SK-N-SH (cell line): ENCODE data around the gene SATB1. TPM values are rescaled to one million over a fixed set of nuclear protein-coding genes. Genes with fewer than 3 reads are reported as not detected.

Source experiments
- CTCF ChIA-PET: fragments of 300-600, 350-600 bp; formaldehyde crosslinking; extraction: SDS; loops from one replicate; lab custom pipeline; 2021; lab: Yijun Ruan, JAX
- POLR2A ChIA-PET: fragments of 350-600 bp; sonication (Branson Sonifier 250); formaldehyde crosslinking; extraction: SDS; loops from one replicate; lab custom pipeline; 2020; ENCODE audit warnings: antibody characterized with exemption, inconsistent platforms; lab: Yijun Ruan, JAX
- DNase-seq: peaks from one replicate; pipeline ENCODE4 v3.0.0; 2012
- H2AFZ ChIP-seq: fragments of 200-600 bp; sonication (generic); 2 replicates; pipeline ENCODE4 v1.8.1; 2016; ENCODE audit warnings: antibody characterized with exemption, mild to moderate bottlenecking, low read depth
- H3F3A ChIP-seq: fragments of 200-600 bp; sonication (generic); replicated peaks from 2 replicates; pipeline ENCODE3; 2016; ENCODE audit warnings: antibody characterized with exemption, mild to moderate bottlenecking; ENCODE audit not compliant: insufficient read depth
- H3K27ac ChIP-seq, 2 experiments: fragments of 200-500 bp in 1 of 2; fragments of 200-600 bp in 1 of 2; sonication (Bioruptor generic) in 1 of 2; sonication (generic), shearing (Covaris generic) in 1 of 2; 2 replicates each; pipeline versions ENCODE4 v1.5.1 to v1.6.1; 2014 to 2016; ENCODE audit warnings: low read depth in 2 of 2, inconsistent platforms in 1 of 2, low read length in 1 of 2, mild to moderate bottlenecking in 1 of 2, mixed read lengths in 1 of 2
- H3K27me3 ChIP-seq: fragments of 200-600 bp; sonication (generic), shearing (Covaris generic); 2 replicates; pipeline ENCODE4 v1.6.1; 2016; ENCODE audit warnings: mixed run types; ENCODE audit not compliant: insufficient read depth
- H3K36me3 ChIP-seq, 2 experiments: fragments of 200-500 bp in 1 of 2; fragments of 200-600 bp in 1 of 2; sonication (Bioruptor generic) in 1 of 2; sonication (generic) in 1 of 2; replicated peaks in 1 of 2; 2 replicates each; pipeline versions ENCODE3 to v1.5.1; 2014 to 2016; ENCODE audit warnings: low read length in 1 of 2, mild to moderate bottlenecking in 1 of 2; ENCODE audit not compliant: insufficient read depth in 2 of 2, control insufficient read depth in 1 of 2
- H3K4me1 ChIP-seq, 2 experiments: fragments of 200-500 bp in 1 of 2; fragments of 200-600 bp in 1 of 2; sonication (Bioruptor generic) in 1 of 2; sonication (generic), shearing (Covaris generic) in 1 of 2; 2 replicates each; pipeline versions ENCODE4 v1.5.1 to v1.6.1; 2014 to 2016; ENCODE audit warnings: low read depth in 1 of 2, low read length in 1 of 2, mixed run types in 1 of 2; ENCODE audit not compliant: insufficient read depth in 2 of 2, control insufficient read depth in 1 of 2
- H3K4me2 ChIP-seq: fragments of 200-600 bp; sonication (generic), shearing (Covaris generic); 2 replicates; pipeline ENCODE4 v1.6.1; 2017; ENCODE audit warnings: mixed run types
- H3K4me3 ChIP-seq, 2 experiments: fragments of 200-500 bp in 1 of 2; fragments of 200-600 bp in 1 of 2; sonication (Bioruptor generic) in 1 of 2; sonication (generic), shearing (Covaris generic) in 1 of 2; 2 replicates each; pipeline versions ENCODE4 v1.5.1 to v1.8.1; 2014 to 2016; ENCODE audit warnings: low read depth in 2 of 2, inconsistent platforms in 1 of 2, low read length in 1 of 2, mild to moderate bottlenecking in 1 of 2, mixed read lengths in 1 of 2, moderate library complexity in 1 of 2
- H3K79me2 ChIP-seq: fragments of 200-600 bp; sonication (generic); 2 replicates; pipeline ENCODE4 v1.8.1; 2017; ENCODE audit warnings: mild to moderate bottlenecking; ENCODE audit not compliant: insufficient read depth
- H3K9ac ChIP-seq: fragments of 200-600 bp; sonication (generic); 2 replicates; pipeline ENCODE4 v1.6.1; 2017; ENCODE audit warnings: mixed run types
- H3K9me2 ChIP-seq: fragments of 200-600 bp; sonication (generic); 2 replicates; pipeline ENCODE4 v1.6.1; 2017; ENCODE audit warnings: mixed run types
- H3K9me3 ChIP-seq: fragments of 200-600 bp; sonication (generic); 2 replicates; pipeline ENCODE4 v1.6.1; 2017; ENCODE audit warnings: mixed run types, mild to moderate bottlenecking, moderate library complexity
- H4K20me1 ChIP-seq: fragments of 200-600 bp; sonication (generic); 2 replicates; pipeline ENCODE4 v1.6.1; 2017; ENCODE audit warnings: mild to moderate bottlenecking, mixed run types; ENCODE audit not compliant: insufficient read depth
- CHD2 ChIP-seq: fragments of 150-350 bp; IDR thresholded peaks from 2 replicates; pipeline ENCODE4 v1.6.1; 2018; ENCODE audit warnings: low read length; ENCODE audit not compliant: partially characterized antibody
- ELF1 ChIP-seq: IDR thresholded peaks from 2 replicates; pipeline ENCODE4 v1.4.0; 2012
- FOSL2 ChIP-seq: IDR thresholded peaks from 2 replicates; pipeline ENCODE4 v1.4.0; 2012; ENCODE audit warnings: low read depth, mild to moderate bottlenecking, moderate library complexity, borderline replicate concordance
- FOXJ3 ChIP-seq: sonication (generic); formaldehyde crosslinking; IDR thresholded peaks from 2 replicates; pipeline ENCODE4 v1.5.1; 2020; ENCODE audit warnings: mild to moderate bottlenecking, missing genetic modification reagents
- GABPA ChIP-seq: IDR thresholded peaks from 2 replicates; pipeline ENCODE4 v1.4.0; 2012; ENCODE audit warnings: low read depth, mild to moderate bottlenecking
- GATA2 ChIP-seq: sonication (generic); formaldehyde crosslinking; IDR thresholded peaks from 2 replicates; pipeline ENCODE4 v1.5.0; 2020; ENCODE audit warnings: mild to moderate bottlenecking, missing genetic modification reagents
- IRF3 ChIP-seq: fragments of 150-350 bp; IDR thresholded peaks from 2 replicates; pipeline ENCODE4 v1.6.1; 2016; ENCODE audit warnings: mild to moderate bottlenecking, low read depth, low read length
- MEF2A ChIP-seq: IDR thresholded peaks from 2 replicates; pipeline ENCODE4 v1.4.0; 2012; ENCODE audit warnings: low read depth, borderline replicate concordance
- MXI1 ChIP-seq: IDR thresholded peaks from 2 replicates; pipeline ENCODE4 v1.6.1; 2012; ENCODE audit warnings: mild to moderate bottlenecking, low read depth, low read length, improper control_type of control experiment
- NFIC ChIP-seq: IDR thresholded peaks from 2 replicates; pipeline ENCODE4 v1.4.0; 2012; ENCODE audit warnings: borderline replicate concordance
- NRF1 ChIP-seq: IDR thresholded peaks from 2 replicates; pipeline ENCODE4 v1.6.1; 2012; ENCODE audit warnings: low read depth, mild to moderate bottlenecking, low read length
- RCOR1 ChIP-seq: fragments of 150-350 bp; IDR thresholded peaks from 2 replicates; pipeline ENCODE4 v1.6.1; 2017; ENCODE audit warnings: antibody characterized with exemption, low read length
- RXRA ChIP-seq: IDR thresholded peaks from 2 replicates; pipeline ENCODE4 v1.4.0; 2012; ENCODE audit warnings: low read depth, mild to moderate bottlenecking, borderline replicate concordance
- SIN3A ChIP-seq: IDR thresholded peaks from 2 replicates; pipeline ENCODE4 v1.6.1; 2012; ENCODE audit warnings: low read depth, mild to moderate bottlenecking, low read length, moderate library complexity, borderline replicate concordance
- SMC3 ChIP-seq: IDR thresholded peaks from 2 replicates; pipeline ENCODE4 v1.6.1; 2012; ENCODE audit warnings: low read depth, low read length, improper control_type of control experiment
- TEAD4 ChIP-seq: IDR thresholded peaks from 2 replicates; pipeline ENCODE4 v1.4.0; 2012; ENCODE audit warnings: mild to moderate bottlenecking, borderline replicate concordance; ENCODE audit not compliant: insufficient read depth
- USF2 ChIP-seq: fragments of 150-350 bp; IDR thresholded peaks from 2 replicates; pipeline ENCODE4 v1.6.1; 2017; ENCODE audit warnings: antibody characterized with exemption, low read length, low read depth, borderline replicate concordance
- WGBS: methylation state at CpG from one replicate; pipeline ENCODE4 v1.1.6; 2017; ENCODE audit warnings: low lambda C conversion rate; 5-methylcytosine and 5-hydroxymethylcytosine counted together
- polyA plus RNA-seq, 3 experiments: library from polyadenylated mRNA; depleted of rRNA; stranded (reverse); fragments of >200 nt; gene quantifications; 2 replicates each; pipeline ENCODE4 v1.2.3, GENCODE V29; 2012
- TF ChIP-seq, protein P1 (sequence below): IDR thresholded peaks from 2 replicates; pipeline ENCODE4 v1.6.1; 2012; ENCODE audit warnings: mild to moderate bottlenecking, low read depth, low read length, moderate library complexity
- TF ChIP-seq, protein P2 (sequence below): IDR thresholded peaks from 2 replicates; pipeline ENCODE4; 2012

SATB1 gene
- polyA plus RNA-seq, 1 of the 3 experiments (the other 2 are of a cell fraction): 8.5 TPM

DNA sequence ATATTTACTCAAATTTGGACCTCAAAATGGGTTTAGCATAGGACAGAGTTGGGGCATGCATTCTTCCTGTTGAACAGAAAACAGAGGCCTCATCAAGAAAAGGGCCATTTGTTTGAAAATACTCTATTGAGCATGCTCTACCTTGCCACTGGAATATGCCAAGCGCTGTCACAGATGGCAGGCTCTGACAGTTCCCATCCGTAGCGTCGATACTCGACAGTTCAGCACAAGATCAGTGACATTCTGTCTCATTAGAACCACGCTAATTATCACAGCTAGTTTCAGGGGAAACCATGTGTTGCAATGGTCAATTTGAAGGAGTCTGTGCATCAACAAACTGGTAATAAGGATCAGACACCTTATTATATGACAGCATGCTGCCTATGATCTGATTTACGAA, 54.5 kb downstream of the SATB1 start:
- Histone ChIP-seq H4K20me1 (no peaks in the 10 kb centered on the region), H3K9me3 (no peaks in the 10 kb centered on the region), H3K79me2 (no peaks in the 10 kb centered on the region), H3F3A (no peaks in the 10 kb centered on the region), H3K36me3 (peaks cover 0 to 4% of the 10 kb centered on the region in 2 experiments), H3K4me2 (no peak overlapping the region), H3K4me1 (peaks cover 0 to 20% of the 10 kb centered on the region in 2 experiments; a peak in 2 of 4 replicates), H3K4me3 (no peak overlapping the region), H2AFZ (no peak overlapping the region), H3K27me3 (no peaks in the 10 kb centered on the region), H3K9ac (no peak overlapping the region), H3K9me2 (no peaks in the 10 kb centered on the region), H3K27ac (peak overlapping the region in 1 of 2 experiments; percentile 87; a peak in 2 of 4 replicates)
- CTCF ChIA-PET: interaction anchor here (1.3 to 1.7 kb wide), 2 partner anchors 10 to 19 kb away, joined by 4 to 6 read pairs; no protein-coding TSS in a partner anchor
- whole genome bisulfite sequencing: 88% methylated on average over 7 of the region's 7 CpGs
- POLR2A ChIA-PET: no interaction called here
- no peak for DNase-seq
- TF ChIP-seq MXI1 (peak; percentile 58; the same call in 1 of the 2 replicates), FOSL2 (no peak), CHD2 (no peak), GATA2 (CRISPR knock-in tag) (peak; percentile 20; the same call in 1 of the 2 replicates)

DNA sequence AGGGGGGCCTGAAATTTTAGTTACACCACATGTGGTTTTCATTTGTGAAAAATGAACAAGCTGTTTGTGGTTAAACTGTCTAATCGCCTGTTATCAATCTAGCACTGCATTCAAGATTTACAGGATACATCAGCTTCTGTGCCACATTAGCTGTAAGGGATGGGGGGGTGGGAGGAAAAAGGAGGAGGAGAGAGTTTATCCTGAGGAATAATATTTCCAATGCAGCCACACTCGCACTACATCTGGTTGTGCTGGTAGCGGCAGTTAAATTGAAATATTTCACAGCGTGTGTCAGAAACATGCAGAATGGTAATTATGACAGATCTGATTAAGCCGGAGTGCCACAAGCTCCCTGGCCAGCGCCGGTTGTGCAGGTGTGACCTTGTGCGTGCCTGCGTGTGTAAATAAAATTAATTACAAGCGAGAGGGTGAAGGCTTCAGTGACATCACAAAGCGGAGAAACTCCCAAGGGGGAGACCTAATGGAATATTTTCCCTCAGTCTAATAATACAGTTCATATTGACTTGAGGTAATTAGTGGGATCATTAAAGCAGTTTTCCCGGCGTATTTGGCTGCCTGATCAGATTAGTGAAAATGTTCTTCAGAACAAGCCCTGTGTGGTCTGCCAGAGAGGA, 55.5 kb downstream of the SATB1 start:
- H3F3A ChIP-seq: no peaks in the 10 kb centered on the region
- no peaks in the 10 kb centered on the region for H3K79me2 ChIP-seq
- H3K27ac ChIP-seq: peak overlapping the region in 1 of 2 experiments; percentile 87; a peak in 2 of 4 replicates
- peak overlapping the region in 1 of 2 experiments; percentile 25; a peak in 2 of 4 replicates for H3K4me3 ChIP-seq
- H3K4me2 ChIP-seq: no peak overlapping the region
- no peak overlapping the region for H3K9ac ChIP-seq
- H3K4me1 ChIP-seq: peaks cover 0 to 20% of the 10 kb centered on the region in 2 experiments; a peak in 2 of 4 replicates
- H3K27me3 ChIP-seq: no peaks in the 10 kb centered on the region
- ChIA-PET CTCF (interaction anchor here (1.7 kb wide), 1 partner anchor 20 kb away, joined by 9 read pairs; no protein-coding TSS in a partner anchor), POLR2A (interaction anchor here (0.7 to 2.0 kb wide), 5 partner anchors 18 to 257 kb away, joined by 3 to 6 read pairs (median 5); no protein-coding TSS in a partner anchor)
- H4K20me1 ChIP-seq: no peaks in the 10 kb centered on the region
- 34% methylated on average over 13 of the region's 13 CpGs for WGBS
- DNase-seq: peak; percentile 67
- no peak overlapping the region for H2AFZ ChIP-seq
- no peaks in the 10 kb centered on the region for H3K9me3 ChIP-seq
- H3K9me2 ChIP-seq: no peaks in the 10 kb centered on the region
- peaks cover 0 to 4% of the 10 kb centered on the region in 2 experiments for H3K36me3 ChIP-seq
- no peak for TF ChIP-seq USF2
- peak; percentile 91 for TF ChIP-seq GATA2 (CRISPR knock-in tag)
- peak; percentile 80 for TF ChIP-seq CHD2
- no peak for TF ChIP-seq NRF1
- TF ChIP-seq FOXJ3: peak; percentile 78
- TF ChIP-seq SIN3A: no peak
- TF ChIP-seq, protein P1, sequence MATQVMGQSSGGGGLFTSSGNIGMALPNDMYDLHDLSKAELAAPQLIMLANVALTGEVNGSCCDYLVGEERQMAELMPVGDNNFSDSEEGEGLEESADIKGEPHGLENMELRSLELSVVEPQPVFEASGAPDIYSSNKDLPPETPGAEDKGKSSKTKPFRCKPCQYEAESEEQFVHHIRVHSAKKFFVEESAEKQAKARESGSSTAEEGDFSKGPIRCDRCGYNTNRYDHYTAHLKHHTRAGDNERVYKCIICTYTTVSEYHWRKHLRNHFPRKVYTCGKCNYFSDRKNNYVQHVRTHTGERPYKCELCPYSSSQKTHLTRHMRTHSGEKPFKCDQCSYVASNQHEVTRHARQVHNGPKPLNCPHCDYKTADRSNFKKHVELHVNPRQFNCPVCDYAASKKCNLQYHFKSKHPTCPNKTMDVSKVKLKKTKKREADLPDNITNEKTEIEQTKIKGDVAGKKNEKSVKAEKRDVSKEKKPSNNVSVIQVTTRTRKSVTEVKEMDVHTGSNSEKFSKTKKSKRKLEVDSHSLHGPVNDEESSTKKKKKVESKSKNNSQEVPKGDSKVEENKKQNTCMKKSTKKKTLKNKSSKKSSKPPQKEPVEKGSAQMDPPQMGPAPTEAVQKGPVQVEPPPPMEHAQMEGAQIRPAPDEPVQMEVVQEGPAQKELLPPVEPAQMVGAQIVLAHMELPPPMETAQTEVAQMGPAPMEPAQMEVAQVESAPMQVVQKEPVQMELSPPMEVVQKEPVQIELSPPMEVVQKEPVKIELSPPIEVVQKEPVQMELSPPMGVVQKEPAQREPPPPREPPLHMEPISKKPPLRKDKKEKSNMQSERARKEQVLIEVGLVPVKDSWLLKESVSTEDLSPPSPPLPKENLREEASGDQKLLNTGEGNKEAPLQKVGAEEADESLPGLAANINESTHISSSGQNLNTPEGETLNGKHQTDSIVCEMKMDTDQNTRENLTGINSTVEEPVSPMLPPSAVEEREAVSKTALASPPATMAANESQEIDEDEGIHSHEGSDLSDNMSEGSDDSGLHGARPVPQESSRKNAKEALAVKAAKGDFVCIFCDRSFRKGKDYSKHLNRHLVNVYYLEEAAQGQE: no peak
- no peak for TF ChIP-seq NFIC
- TF ChIP-seq GABPA: no peak
- TF ChIP-seq TEAD4: no peak
- TF ChIP-seq RCOR1: peak; percentile 76; the same call in 1 of the 2 replicates
- TF ChIP-seq, protein P2, sequence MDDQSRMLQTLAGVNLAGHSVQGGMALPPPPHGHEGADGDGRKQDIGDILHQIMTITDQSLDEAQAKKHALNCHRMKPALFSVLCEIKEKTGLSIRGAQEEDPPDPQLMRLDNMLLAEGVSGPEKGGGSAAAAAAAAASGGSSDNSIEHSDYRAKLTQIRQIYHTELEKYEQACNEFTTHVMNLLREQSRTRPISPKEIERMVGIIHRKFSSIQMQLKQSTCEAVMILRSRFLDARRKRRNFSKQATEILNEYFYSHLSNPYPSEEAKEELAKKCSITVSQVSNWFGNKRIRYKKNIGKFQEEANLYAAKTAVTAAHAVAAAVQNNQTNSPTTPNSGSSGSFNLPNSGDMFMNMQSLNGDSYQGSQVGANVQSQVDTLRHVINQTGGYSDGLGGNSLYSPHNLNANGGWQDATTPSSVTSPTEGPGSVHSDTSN: peak; percentile 58
- TF ChIP-seq SMC3: no peak
- TF ChIP-seq MEF2A: no peak
- no peak for TF ChIP-seq IRF3
- TF ChIP-seq ELF1: no peak
- TF ChIP-seq RXRA: no peak
- TF ChIP-seq FOSL2: no peak
